Stomach (tissue), 4 donors: ENCODE measurements around the gene SPINT2.

Experiments
- EP300 ChIP-seq: sonication (generic); formaldehyde crosslinking; IDR thresholded peaks from one replicate; pipeline ENCODE4 v1.6.1; 2017; ENCODE audit warnings: antibody characterized with exemption
- POLR2A ChIP-seq, 4 donors: fragments of 450-650 bp; IDR thresholded peaks; one replicate each; pipeline ENCODE4 v1.6.1; 2016; ENCODE audit warnings: antibody characterized with exemption in 4 of 4, control low read depth in 2 of 4, mild to moderate bottlenecking in 1 of 4, moderate library complexity in 1 of 4
- POLR2AphosphoS5 ChIP-seq, 3 donors: sonication (generic); formaldehyde crosslinking; IDR thresholded peaks; one replicate each; pipeline ENCODE4 v1.6.1; 2016; ENCODE audit warnings: antibody characterized with exemption in 3 of 3
- TF ChIP-seq, protein P1 (sequence below), 7 experiments: fragments of 450-650 bp in 4 of 7; fragments of 200-600 bp in 3 of 7; sonication (generic) in 3 of 7; IDR thresholded peaks; one replicate each; pipeline ENCODE4 v1.5.1; 2016 to 2019; ENCODE audit warnings: antibody characterized with exemption in 7 of 7, control low read depth in 2 of 7, mild to moderate bottlenecking in 1 of 7

DNA sequence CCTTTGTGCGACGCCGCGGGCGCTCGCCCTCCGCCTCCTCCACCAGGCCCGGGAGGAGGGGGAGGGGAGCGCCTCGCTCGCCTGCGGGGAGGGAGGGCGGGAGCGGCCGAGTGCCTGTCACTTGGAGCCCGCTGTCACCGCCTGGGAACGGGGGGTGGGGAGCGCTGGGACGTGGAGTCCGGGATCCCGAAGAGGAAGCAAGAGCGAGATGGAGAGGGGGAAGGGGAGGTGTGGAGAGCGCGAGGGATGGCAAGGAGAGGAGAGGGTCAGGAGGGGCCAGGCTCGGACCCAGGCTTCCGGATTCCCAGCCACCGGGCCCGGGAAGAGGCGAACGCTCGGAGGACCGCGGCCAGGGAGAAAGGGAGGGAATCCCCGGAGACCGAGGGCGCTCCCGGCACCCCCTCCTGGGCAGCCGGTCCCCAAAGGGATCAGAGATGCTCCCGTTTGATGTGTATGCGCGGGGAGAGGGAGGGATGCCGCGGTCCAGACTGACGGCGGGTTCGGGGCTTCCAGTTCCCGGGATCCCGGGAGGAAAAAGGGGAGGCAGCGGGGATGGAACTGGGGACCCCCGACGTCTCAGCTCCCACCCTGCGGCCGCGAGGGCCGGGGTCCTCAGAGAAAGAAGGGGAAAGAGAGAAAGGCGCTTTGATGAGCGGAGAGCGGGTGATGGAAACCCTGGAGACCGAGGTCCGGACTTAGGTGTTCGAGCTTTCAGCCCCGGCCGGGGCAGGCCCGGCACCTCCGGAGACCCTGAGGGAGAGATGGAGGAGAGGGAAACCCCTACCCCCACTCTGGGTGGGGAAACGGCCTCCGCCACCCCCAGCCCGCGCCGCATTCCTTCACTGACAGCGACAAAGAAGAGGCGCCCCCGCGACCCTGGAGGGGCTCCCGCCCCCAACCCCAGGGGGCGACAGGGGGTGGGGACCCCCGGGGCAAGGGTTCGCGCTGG lies 35.6 kb upstream of the SPINT2 start:
- TF ChIP-seq POLR2AphosphoS5 (IDR thresholded peaks at IDR 0.05) (no peak), POLR2A (IDR thresholded peaks at IDR 0.05) (no peak), EP300 (no peak)
- TF ChIP-seq, protein P1, sequence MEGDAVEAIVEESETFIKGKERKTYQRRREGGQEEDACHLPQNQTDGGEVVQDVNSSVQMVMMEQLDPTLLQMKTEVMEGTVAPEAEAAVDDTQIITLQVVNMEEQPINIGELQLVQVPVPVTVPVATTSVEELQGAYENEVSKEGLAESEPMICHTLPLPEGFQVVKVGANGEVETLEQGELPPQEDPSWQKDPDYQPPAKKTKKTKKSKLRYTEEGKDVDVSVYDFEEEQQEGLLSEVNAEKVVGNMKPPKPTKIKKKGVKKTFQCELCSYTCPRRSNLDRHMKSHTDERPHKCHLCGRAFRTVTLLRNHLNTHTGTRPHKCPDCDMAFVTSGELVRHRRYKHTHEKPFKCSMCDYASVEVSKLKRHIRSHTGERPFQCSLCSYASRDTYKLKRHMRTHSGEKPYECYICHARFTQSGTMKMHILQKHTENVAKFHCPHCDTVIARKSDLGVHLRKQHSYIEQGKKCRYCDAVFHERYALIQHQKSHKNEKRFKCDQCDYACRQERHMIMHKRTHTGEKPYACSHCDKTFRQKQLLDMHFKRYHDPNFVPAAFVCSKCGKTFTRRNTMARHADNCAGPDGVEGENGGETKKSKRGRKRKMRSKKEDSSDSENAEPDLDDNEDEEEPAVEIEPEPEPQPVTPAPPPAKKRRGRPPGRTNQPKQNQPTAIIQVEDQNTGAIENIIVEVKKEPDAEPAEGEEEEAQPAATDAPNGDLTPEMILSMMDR (IDR thresholded peaks at IDR 0.05) = no peak
